GM13977 (cell line): ENCODE data around the gene SLC10A3.

Experiments used
- DNase-seq: peaks from one replicate; pipeline ENCODE4 v3.0.0; 2012; ENCODE audit warnings: low spot score
- in situ Hi-C: fragments of 300-500 bp; cut with MboI; formaldehyde crosslinking; loops from one replicate; pipeline ENCODE4 v1.12.0; 2022; ENCODE audit warnings: low sequenced_read_pairs, low pct_unique_long_range_greater_than_20kb, mixed read lengths, inconsistent platforms; ENCODE audit not compliant: unreplicated experiment
- TF ChIP-seq, protein P1 (sequence below): IDR thresholded peaks from 2 replicates; pipeline ENCODE4 v1.5.1; 2012; ENCODE audit warnings: mild to moderate bottlenecking, control low read depth; ENCODE audit not compliant: insufficient read depth; ENCODE audit errors: extremely low read depth, missing control alignments

Gene SLC10A3

GRCh38 chrX:154509455-154509854 lies 19.0 kb upstream of the SLC10A3 start:
- in situ Hi-C loops, result no loop called here
- no peak for DNase-seq
- TF ChIP-seq, protein P1, sequence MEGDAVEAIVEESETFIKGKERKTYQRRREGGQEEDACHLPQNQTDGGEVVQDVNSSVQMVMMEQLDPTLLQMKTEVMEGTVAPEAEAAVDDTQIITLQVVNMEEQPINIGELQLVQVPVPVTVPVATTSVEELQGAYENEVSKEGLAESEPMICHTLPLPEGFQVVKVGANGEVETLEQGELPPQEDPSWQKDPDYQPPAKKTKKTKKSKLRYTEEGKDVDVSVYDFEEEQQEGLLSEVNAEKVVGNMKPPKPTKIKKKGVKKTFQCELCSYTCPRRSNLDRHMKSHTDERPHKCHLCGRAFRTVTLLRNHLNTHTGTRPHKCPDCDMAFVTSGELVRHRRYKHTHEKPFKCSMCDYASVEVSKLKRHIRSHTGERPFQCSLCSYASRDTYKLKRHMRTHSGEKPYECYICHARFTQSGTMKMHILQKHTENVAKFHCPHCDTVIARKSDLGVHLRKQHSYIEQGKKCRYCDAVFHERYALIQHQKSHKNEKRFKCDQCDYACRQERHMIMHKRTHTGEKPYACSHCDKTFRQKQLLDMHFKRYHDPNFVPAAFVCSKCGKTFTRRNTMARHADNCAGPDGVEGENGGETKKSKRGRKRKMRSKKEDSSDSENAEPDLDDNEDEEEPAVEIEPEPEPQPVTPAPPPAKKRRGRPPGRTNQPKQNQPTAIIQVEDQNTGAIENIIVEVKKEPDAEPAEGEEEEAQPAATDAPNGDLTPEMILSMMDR, result no peak

GRCh38 chrX:154508384-154508745 lies 17.9 kb upstream of the SLC10A3 start:
- TF ChIP-seq, protein P1, result no peak
- DNase-seq, result no peak
- in situ Hi-C loops, result no loop called here

- TF ChIP-seq, protein P1, result no peak
- in situ Hi-C loops, result no loop called here
- DNase-seq, result no peak
Measured at GRCh38 chrX:154507673-154508383, 17.4 kb upstream of the SLC10A3 start.

DNA sequence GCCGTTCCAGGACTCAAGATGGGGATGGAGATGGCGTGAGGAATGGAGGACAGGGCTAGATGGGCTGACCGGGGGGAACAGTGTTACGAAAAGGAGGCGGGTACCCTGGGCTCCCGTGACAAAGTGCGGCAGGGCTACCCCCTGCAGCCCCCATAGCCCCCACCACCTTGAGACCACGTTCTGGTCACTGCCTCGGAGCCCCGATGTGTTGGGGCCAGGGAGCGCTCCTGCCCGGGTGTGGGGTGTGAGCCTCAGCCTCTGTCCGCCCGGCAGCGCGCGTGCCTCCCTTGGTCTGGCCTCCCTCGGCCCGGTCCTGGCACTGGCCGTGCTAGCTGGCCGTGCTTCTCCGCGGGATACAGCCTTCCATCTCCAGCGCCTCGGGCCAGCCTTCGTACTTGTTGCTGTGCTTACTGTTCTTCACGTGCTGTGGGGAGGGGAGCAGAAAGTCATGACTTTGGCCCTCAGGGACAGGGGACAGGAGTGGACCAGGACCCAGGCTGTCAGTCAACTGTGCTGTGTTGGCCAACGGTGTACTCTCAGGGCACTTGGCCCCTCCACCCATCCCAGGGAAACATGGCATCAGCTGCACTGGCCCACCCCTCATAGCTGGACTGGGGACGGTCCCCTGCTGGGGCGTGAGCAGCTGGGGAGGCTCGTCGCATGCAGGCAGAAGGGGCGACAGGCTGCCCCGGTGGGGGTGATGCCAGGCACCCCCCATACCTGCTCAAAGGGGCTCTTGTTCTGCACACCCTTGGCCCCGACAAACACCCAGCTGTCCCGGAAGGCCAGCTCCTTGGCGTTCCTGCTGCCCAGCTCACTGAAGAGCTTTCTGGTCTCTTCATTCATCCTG lies 16.3 kb upstream of the SLC10A3 start:
- no peak for DNase-seq
- in situ Hi-C loops, result no loop called here
- TF ChIP-seq, protein P1, result no peak

GRCh38 chrX:154505734-154506133 lies 15.3 kb upstream of the SLC10A3 start:
- in situ Hi-C loops, result no loop called here
- DNase-seq, result peak; percentile 4
- TF ChIP-seq, protein P1, result no peak

GRCh38 chrX:154502989-154503388 lies 12.6 kb upstream of the SLC10A3 start:
- TF ChIP-seq, protein P1, result no peak
- in situ Hi-C loops, result no loop called here
- no peak for DNase-seq
